Hindlimb muscle (tissue), 1 donor: Measurements from ENCODE around the gene SLC16A6. TPM values are rescaled to one million over a fixed set of nuclear protein-coding genes. Genes with fewer than 3 reads are reported as not detected.
"Not testable (repeated sequence)": the region's sequence is repeated elsewhere in the genome, so short reads cannot be mapped to it uniquely, and the experiment has no call there.

Experiments
- DNase-seq: peaks from one replicate; pipeline ENCODE4 v3.0.0-alpha.2; 2013
- polyA plus RNA-seq: library from polyadenylated mRNA; unstranded; fragments of 120-200 nt; gene quantifications from one replicate; pipeline ENCODE4 v1.2.1, GENCODE V29; 2013; ENCODE audit not compliant: insufficient read length

The SLC16A6 gene, protein sequence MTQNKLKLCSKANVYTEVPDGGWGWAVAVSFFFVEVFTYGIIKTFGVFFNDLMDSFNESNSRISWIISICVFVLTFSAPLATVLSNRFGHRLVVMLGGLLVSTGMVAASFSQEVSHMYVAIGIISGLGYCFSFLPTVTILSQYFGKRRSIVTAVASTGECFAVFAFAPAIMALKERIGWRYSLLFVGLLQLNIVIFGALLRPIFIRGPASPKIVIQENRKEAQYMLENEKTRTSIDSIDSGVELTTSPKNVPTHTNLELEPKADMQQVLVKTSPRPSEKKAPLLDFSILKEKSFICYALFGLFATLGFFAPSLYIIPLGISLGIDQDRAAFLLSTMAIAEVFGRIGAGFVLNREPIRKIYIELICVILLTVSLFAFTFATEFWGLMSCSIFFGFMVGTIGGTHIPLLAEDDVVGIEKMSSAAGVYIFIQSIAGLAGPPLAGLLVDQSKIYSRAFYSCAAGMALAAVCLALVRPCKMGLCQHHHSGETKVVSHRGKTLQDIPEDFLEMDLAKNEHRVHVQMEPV
- 0.72 TPM for polyA plus RNA-seq

DNA sequence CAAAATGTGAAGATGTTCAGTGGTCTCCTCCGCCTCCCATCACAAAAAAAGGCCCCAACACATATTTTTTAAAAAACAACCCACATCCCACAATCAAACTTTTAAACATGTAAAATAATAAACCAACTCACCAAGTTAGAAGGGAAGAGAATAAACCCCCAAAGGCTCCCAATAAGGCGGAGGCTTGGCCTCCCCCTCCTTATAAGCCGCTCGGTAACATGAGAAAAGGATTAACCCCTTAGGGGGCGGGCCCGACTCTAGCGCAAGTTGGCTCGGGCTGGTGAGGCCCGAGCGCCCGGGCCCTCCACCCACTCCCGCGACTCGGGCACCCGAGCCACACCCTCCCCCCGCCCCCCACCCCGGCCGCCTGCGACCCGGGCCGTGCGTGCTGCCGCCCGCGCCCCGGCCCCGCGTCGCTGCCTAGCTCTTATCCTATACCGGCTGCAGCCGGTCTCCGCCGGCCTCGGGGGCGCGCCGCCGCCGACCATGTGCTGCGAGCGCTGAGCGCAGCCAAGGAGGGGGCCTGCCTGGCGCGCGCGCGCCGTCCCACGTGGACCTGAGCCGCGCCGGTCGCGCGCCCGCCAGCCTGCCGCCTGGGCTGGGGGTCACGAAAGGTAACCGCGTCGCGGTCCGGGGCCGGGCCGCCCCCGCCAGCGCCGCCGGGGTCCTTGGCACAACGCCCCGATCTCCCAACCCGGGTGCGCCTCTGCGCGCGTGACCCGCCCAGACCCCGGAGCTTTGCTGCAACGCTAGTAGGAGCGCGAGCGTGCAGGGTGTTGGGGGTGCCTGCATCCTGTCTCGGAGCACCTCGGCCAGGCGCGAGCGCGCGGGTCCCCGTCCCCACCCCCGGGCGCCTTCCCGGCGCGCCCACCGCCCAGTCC lies at the start of gene SLC16A6, which contains the start of gene ARSG:
TSS of gene SLC16A6 (minus strand) at position 173 of the 881 bp plus-strand sequence. CDS start 12,807 bp downstream, outside the sequence.
TSS of gene ARSG (plus strand) at position 541 of the 881 bp plus-strand sequence. CDS start 15,999 bp downstream, outside the sequence.
- DNase-seq: peak; percentile 72

DNA sequence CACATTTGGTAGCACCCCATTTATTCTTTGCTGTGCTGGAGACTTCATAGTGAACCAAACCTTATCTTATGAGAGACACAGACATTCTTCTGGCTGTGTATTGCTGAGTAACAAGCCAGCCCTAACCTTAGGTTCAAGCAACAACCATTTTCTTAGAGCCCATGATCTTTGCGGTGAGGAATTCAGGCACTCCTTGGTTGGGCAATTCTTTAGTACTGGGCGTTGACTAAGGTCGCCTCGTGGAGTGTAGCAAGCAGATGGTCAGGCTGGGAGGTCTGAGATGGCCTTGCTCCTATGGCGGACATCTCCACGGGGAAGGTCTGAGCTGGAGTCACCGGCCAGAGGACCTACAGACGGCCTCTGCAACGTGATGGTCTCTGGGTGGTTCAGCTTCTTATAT lies 43.5 kb upstream of the SLC16A6 start:
- DNase-seq: no peak

DNA sequence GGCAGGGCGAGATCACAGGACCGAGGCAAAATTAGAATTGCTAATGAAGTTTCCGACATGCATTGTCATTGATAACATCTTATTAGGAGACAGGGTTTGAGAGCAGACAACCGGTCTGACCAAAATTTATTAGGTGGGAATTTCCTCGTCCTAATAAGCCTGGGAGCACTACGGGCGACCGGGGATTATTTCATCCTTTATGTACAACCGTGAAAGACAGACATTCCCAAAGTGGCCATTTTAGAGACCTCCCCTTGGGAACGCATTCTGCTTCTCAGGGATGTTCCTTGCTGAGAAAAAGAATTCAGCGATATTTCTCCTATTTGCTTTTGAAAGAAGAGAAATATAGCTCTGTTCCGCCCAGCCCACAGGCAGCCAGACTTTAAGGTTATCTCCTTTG lies 41.0 kb upstream of the SLC16A6 start:
- DNase-seq: not testable (repeated sequence)

DNA sequence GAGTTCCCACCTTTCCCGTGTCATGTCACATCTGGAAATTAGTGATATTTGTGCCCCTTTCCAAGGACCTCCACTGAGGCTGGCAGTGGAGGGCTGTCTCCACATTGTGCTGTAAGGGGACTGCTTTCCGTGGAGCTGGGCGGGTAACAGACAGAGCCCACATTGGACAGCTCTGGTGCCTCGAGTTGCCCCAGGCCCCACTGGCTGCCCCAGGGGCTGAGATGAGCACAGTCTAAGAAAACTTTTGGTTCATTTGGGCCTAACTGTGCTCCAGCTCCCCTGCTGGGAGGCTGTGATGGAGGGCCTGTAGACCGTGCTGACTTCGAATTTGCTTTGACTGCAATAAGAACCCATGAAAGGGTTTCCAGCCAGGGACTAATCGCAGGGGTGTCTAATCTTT lies 38.4 kb upstream of the SLC16A6 start:
- DNase-seq: no peak

DNA sequence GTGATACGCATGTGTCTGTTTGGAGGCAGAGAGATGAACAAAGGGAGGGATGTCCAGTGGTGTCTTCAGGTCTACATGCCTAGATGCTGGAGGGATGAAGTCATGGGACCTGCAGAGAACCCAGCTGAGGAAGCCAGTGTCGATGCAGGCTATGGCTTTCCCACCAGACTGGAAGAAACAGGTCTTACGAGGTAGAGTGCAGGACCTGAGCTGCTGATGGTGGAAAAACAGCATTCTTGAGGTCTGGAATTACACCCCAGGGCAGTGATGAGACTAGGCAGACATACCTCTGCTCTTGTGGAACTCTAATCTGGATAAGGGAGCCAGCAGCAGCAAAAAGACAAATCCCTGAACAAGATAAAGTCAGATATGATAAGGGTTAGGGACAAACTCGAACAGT lies 37.7 kb upstream of the SLC16A6 start:
- no peak for DNase-seq

DNA sequence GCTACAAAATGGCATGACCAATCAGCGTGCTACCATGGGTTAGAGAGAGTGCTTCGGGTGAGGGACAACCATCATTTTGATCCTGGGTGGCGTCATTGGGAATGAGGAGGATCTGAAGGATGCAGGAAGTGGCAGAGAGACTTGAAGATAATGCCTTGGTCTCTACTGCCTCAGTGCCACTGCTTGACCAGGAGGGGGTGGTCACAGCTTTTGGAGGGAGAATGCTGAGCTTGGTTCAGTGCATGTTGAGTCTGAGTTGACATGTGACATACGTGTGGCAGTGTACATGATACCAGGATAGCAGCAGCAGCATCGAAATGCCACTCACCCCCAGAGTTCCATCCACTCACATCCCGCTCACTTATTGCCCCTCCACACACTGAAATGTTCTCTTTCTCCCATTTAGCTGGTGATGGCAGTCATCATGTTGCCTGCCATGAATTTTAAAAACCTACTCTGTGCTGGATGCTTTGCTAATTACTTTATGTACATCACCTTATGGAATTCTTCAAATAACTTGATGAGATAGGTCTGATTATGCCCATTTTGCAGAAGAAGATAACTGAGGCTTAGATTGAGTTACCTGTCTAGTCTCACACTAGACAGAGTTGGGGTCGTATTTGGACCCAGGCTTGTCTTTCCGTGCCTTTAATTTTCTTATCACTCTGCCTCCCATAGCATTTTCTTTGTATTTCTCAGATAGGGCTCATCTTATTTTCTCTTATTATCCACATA lies 37.1 kb upstream of the SLC16A6 start:
- DNase-seq: no peak

DNA sequence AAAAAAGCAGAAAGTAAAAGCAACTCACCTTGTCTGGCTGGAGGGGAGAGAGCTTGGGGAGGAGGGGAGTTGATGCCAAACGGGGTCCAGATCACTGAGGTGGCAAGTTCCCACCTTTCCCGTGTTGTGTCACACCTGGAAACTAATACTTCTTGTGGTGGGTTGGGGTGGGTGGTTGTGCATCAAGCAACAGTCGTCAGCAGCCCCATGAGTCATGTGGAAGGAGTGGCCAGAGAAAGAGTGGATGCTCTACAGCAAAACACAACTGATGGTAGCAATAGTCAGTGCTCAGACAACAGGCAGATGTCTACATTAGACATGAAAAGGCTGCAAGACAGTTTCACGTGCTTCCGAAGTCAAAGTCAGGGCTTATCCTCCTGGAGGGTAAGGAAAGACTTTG lies 35.8 kb upstream of the SLC16A6 start:
- DNase-seq: no peak

DNA sequence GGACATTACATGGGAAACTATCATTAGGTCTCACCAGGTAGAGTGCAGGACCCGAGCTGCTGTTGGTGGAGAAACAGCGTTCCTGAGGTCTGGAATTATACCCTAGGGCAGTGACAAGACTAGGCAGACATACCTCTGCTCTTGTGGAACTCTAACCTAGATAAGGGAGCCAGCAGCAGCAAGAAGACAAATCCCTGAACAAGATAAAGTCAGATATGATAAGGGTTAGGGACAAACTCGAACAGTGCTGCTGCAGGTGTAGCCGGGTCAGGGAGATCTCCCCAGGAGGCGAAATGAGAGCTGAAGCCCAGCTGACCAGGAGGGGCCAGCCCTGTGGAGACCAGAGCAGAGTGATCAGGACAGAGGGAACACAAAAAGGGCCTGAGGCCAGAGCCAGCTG lies 35.0 kb upstream of the SLC16A6 start:
- DNase-seq: no peak

DNA sequence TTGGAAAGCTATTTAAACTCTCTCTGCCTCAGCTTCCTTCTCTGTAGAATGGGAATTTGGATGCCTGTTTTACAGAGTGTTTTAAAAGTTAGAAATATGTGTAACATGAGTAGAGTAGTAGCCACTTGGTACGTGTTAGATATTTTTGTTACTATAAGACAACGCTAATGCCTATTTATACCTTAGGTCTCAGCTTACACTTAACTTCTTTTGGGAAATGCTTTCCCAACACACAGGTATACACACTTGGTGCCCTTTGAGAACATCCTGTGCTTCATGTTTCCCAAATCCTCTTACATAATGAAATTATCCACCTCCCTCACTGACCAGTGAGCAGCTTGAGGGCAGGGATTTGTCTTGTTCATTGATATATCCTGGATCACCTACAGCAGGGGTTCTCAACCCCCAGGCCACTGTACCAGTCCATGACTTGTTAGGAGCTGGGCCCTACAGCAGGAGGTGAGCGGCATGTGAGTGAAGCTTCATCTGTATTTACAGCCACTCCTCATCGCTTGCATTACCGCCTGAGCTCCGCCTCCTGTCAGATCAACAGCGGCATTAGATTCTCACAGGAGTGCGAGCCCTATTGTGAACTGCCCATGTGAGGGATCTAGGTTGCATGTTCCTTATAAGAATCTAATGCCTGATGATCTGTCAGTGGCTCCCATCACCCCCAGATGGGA lies 33.9 kb upstream of the SLC16A6 start:
- no peak for DNase-seq

DNA sequence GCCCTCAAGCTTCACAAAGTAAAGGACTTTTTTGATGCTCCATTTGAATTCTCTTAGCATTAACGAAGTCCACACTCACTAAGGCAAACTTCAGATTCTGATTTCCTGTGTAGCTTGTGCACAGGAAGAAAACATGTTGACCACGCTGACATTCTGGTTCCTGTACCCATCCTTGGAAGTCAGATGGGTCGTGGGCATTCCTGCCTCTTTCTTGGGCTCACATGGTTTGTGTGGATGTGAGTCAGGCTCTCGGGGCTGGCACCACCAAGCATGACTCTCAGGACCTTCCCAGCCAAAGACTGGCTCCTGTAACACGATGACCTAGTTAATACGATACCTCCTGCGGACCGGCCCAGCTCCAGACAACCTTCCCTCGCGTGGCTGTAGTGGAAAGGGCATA lies 33.2 kb upstream of the SLC16A6 start:
- DNase-seq: no peak

DNA sequence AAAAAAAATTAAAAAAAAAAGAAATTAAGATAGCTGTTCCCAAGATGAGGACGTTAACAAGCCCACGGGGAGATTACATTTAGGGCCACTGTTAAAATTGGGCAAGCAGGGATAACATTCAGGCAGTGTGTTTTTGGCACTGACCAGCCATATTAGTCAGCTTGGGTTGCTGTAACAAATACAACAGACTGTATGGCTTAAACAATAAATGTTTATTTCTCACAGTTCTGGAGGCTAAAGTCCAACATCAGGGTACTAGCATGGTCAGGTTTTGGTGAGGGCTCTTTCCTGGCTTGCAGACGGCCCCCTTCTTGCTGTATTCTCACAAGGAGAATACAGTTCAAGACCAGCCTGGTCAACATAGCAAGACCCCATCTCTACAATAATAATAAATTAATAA lies 31.7 kb upstream of the SLC16A6 start:
- no peak for DNase-seq

DNA sequence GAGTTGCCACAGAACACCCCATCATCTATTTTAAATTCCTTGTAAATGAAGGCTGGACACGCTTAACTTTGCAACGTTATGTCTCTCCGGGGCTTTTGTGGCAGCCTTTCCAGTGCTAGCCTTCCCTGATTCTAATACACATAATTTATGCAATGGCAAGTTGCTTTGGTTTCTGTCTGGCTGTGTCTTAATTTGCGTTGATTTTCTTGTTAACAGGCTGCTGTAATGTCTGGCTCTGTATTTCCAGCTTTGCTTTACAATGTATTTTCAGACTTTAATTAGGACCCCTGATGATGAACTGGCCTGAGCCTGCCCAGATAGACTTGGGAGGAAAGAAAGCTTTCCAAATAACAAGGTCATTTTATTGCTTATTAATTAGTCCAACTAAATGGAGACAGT lies 30.6 kb upstream of the SLC16A6 start:
- no peak for DNase-seq

DNA sequence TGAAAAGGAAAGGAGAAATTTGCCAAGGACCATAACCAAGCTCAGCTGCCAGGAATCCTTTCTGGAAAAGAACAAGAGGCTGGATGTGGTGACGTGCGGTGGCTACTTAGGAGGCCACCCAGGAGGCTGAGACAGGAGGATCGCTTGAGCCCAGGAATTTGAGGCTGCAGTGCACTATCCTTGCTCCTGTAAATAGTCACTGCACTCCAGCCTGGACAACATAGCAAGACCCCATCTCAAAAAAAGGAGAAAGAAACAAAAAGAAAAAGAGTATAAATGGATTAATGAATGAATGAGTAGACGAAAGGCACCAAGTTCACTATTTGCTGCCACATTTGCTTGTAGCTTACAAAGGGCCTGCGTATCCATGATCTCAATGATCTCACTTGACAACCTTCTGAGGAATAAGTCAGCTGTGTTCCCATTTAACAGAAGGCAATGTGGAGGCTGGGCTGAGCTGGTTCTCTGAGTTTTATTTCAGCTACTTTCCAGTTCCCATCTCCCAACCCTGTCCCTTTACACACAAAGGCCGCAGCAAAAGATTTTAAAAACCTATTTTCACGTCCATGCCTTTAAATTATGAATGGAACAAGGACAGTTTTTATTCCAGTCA lies 30.1 kb upstream of the SLC16A6 start:
- DNase-seq: no peak

DNA sequence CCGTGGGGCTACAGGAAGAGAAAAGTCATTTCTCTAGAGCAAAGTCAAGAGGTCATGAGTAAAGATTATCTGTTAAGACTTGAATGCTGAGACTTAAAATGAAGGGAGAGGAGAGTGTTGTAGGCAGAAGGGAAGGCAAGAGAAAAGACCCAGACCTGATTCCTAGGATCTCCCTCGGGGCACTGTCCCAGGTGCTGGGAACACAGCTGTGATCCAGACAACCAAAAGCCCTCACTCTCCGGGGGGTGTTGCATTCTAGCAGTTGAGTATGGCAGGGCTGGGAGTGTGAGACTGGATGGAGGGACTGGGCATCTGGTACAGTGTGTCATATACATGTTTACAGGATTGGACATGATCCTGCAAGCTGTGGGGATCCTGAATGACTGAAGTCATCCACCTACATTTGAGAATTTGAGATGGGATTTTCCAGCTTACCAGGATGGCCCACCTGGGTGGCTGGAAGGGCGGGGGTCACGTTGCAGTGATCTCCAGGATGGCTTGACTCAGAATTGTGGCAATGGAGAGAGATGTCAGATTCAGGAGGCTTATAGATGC lies 29.5 kb upstream of the SLC16A6 start:
- DNase-seq: no peak

DNA sequence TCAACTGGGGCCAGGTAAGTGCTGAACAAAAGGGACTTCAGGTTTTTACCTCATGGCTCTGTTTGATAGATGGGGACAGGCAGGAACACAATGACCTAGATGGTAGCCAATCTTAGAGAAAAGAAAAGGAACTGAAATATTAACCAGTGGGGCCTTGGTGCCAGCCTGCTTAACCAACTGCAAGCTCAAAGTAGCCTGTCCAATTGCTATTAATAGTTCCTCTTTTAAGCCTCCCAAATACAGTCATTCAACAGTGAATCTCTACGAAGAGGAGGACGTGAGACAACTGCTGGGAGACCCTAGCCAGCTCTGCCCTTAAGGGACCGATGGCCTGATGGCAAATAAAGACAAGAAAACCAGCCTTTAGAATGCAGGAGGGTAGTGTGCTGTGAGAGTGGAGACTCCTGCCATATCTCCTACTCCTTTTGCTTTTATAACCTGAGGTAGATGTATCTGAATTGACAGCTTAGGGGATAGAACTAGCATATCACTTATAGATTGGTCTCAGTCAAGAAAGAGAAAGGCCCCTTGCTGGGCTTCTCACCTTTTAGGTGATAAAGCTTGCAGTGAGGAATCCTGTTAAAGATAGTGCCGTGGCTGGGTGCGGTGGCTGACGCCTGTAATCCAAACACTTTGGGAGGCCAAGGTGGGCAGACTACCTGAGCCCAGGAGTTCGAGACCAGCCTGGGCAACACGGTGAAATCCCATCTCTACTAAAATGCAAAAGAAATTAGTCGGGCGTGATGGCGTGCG lies 28.7 kb upstream of the SLC16A6 start:
- DNase-seq: no peak

DNA sequence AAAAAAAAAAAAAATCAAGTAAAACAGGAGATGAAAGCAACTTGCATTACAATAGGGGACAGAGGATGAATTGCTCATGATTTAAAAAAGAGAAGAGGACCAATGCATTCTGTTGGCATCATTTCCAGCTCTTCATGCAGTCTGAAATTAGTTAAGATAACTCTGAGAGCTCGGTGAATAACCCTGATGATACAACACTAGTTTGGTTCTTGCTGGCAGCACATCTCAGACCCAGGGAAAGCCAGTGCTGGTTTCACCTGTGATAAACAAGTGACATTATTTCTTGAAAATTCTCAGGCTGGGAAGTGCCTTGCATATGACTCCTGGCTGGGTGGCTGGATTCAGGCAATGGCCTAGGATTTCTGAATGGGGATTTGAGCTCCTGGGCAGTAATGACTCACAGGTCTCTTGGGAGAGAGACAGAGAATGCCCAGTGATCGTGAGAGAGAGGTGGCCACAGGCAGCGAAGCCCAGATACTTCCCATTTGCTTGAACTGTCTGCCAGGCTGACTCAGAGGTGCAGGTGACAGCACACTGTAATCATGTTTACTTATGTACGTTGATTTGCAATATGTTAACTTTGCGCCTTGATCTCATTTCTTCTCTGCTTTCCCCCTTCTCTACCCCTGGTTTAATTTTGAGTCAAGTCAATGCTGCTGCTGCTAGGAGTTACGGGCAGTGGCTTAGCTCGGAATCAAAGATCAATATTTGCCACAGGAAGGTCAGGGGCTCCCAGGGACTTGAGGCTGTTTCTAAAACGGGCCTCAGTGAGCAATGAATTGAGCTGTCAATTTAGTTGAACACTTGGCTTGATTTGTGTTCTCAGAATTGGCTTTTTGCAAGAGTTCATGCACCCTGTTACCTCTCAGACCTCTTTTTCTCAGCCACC lies 27.4 kb upstream of the SLC16A6 start:
- DNase-seq: no peak

DNA sequence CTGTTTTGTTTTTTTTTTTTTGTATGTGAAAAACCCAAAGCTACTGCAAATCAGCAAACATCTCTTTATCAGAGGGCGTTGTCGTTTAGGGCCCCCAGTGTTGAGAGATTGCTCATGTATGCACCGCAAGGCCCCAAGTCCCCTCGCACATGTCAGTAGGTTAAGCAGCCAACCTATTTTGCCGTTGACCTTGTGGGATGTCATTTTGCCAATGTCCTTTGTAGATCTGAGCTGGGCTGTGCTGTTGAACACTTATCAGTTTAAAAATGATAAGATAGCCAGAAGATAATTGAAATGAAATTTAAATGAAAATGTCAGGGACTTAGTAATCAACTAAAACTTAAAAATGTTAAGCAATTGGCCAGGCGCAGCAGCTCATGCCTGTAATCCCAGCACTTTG lies 26.5 kb upstream of the SLC16A6 start:
- no peak for DNase-seq

DNA sequence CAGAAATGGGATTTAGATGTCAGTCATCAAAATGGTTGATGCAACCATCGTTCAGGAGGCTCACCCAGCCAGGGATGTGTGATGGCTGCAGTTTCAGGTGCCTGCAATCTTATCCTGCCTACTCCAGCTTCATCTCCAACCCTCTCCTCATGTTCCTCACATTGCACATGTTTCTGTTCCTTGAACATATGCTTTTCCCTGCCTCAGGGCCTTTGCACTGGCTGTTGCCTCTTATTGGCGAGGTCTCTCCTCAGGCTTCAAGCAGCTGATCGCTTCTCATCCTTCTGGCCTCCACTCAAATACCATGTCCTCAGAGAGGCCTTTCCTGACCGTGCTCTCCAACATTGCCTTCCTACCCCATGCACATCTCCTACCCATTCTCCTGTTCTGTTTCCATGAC lies 25.0 kb upstream of the SLC16A6 start:
- no peak for DNase-seq

DNA sequence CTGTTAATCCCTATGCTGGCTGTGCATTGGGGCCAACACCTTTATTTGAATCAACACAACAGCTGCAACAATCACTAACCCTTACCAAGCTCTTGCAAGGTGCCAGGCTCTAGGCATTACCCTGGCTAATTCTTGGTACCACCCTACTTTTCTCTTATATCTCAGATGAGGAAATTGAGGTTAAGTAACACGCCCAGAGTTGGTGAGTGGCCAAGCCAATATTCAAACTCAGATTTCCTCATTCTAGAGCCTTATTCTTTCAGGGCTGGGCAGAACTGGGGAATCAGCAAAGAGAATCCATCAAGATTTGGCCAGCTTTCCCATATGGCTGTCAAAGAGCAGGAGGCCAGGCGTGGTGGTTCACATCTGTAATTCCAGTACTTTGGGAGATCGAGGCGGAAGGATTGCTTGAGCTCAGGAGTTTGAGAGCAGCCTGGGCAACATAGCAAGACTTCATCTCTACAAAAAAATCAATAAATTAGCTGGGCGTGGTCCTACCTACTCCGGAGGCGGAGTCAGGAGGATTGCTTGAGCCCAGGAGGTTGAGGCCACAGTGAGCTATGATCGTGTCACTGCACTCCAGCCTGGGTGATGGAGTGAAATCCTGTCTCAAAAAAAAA lies 24.1 kb upstream of the SLC16A6 start:
- no peak for DNase-seq
